Osteoblast (primary cell): ENCODE data around the gene SNRPA1. TPM values are rescaled to one million over a fixed set of nuclear protein-coding genes. Genes with fewer than 3 reads are reported as not detected.

ENCODE experiments used
- DNase-seq: peaks from one replicate; pipeline ENCODE4 v3.0.0; 2011; ENCODE audit warnings: low spot score, mixed read lengths; ENCODE audit not compliant: insufficient read length; ENCODE audit errors: missing footprints
- H2AFZ ChIP-seq: 2 replicates; pipeline ENCODE4 v1.6.0; 2011; ENCODE audit warnings: mild to moderate bottlenecking, low read length
- H3K27ac ChIP-seq: 2 replicates; pipeline ENCODE4 v1.5.1; 2011; ENCODE audit warnings: mild to moderate bottlenecking, low read depth, low read length, moderate library complexity
- H3K27me3 ChIP-seq: 2 replicates; pipeline ENCODE4 v1.6.0; 2012; ENCODE audit warnings: mild to moderate bottlenecking, control low read depth, inconsistent platforms, low read length, moderate library complexity; ENCODE audit not compliant: insufficient read depth
- H3K36me3 ChIP-seq: 2 replicates; pipeline ENCODE4 v1.5.1; 2011; ENCODE audit warnings: mild to moderate bottlenecking, low read length, control low read depth, moderate library complexity; ENCODE audit not compliant: insufficient read depth
- H3K4me1 ChIP-seq: 2 replicates; pipeline ENCODE4 v1.5.1; 2011; ENCODE audit warnings: mild to moderate bottlenecking, low read length, control low read depth, moderate library complexity; ENCODE audit not compliant: insufficient read depth
- H3K4me2 ChIP-seq: 2 replicates; pipeline ENCODE4 v1.6.0; 2011; ENCODE audit warnings: mild to moderate bottlenecking, low read length; ENCODE audit not compliant: insufficient read depth
- H3K4me3 ChIP-seq: fragments of 200-600 bp; sonication (generic); 3 replicates; pipeline ENCODE4 v1.5.1; 2012; ENCODE audit warnings: mild to moderate bottlenecking, low read length, inconsistent platforms; ENCODE audit not compliant: insufficient read depth
- H3K79me2 ChIP-seq: 2 replicates; pipeline ENCODE4 v1.6.0; 2012; ENCODE audit warnings: mild to moderate bottlenecking, low read length, control low read depth, inconsistent platforms; ENCODE audit not compliant: insufficient read depth
- H3K9me3 ChIP-seq: 2 replicates; pipeline ENCODE4 v1.5.1; 2011; ENCODE audit warnings: low read depth, low read length, control low read depth
- H4K20me1 ChIP-seq: 2 replicates; pipeline ENCODE4 v1.6.0; 2012; ENCODE audit warnings: mild to moderate bottlenecking, low read length, control low read depth; ENCODE audit not compliant: insufficient read depth
- total RNA-seq: library from RNA; depleted of rRNA; stranded (reverse); fragments of >200 nt; gene quantifications from 2 replicates; pipeline ENCODE4 v1.2.3, GENCODE V29; 2012
- TF ChIP-seq, protein P1 (sequence below): IDR thresholded peaks from 2 replicates; pipeline ENCODE4 v1.5.1; 2011; ENCODE audit warnings: mild to moderate bottlenecking, low read depth, low read length, moderate library complexity; ENCODE audit errors: extremely low read depth

SNRPA1 gene
- total RNA-seq, 1 donor = 9.8 TPM

DNA sequence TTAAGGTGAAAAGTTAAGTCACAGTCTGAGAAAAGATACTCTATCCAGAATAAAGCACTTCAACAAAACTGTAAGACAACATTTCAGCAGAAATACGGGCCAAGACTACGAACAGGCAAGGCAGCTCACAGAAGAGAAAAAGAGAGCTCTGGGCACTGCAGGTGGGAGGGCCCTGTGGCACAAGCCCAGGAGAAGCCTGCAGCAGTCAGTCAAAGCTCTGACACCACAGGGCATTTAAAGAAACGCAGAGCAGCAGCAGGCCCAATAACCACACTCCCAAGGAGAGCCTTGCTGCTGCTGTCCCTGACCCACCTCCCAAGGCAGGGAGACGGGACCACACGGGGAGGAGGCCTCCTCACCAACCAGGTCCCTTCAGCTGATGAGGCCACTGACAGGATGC, 62.4 kb downstream of the SNRPA1 start:
- Histone ChIP-seq H3K4me2 (no peak overlapping the region), H3K27ac (no peak overlapping the region), H3K36me3 (peaks cover 32% of the 10 kb centered on the region), H4K20me1 (peaks cover 49% of the 10 kb centered on the region), H3K27me3 (no peaks in the 10 kb centered on the region), H3K4me3 (no peak overlapping the region), H3K4me1 (peaks cover 3% of the 10 kb centered on the region), H2AFZ (no peak overlapping the region), H3K79me2 (peaks cover 95% of the 10 kb centered on the region), H3K9me3 (no peaks in the 10 kb centered on the region)
- DNase-seq = no peak
- TF ChIP-seq, protein P1, sequence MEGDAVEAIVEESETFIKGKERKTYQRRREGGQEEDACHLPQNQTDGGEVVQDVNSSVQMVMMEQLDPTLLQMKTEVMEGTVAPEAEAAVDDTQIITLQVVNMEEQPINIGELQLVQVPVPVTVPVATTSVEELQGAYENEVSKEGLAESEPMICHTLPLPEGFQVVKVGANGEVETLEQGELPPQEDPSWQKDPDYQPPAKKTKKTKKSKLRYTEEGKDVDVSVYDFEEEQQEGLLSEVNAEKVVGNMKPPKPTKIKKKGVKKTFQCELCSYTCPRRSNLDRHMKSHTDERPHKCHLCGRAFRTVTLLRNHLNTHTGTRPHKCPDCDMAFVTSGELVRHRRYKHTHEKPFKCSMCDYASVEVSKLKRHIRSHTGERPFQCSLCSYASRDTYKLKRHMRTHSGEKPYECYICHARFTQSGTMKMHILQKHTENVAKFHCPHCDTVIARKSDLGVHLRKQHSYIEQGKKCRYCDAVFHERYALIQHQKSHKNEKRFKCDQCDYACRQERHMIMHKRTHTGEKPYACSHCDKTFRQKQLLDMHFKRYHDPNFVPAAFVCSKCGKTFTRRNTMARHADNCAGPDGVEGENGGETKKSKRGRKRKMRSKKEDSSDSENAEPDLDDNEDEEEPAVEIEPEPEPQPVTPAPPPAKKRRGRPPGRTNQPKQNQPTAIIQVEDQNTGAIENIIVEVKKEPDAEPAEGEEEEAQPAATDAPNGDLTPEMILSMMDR = no peak

Other genes with a start within 250 kb of the SNRPA1 start
- gene CHSY1, start 43.2 kb downstream of the SNRPA1 start, total RNA-seq = 36.8 and 39.1 TPM in 2 replicates
- 74.3 and 79.6 TPM in 2 replicates for gene SELENOS, start 17.8 kb downstream of the SNRPA1 start, total RNA-seq
- gene PCSK6, start 194.5 kb upstream of the SNRPA1 start, total RNA-seq = 0.29 and 0.72 TPM in 2 replicates